Measurements from ENCODE around the gene PRKAG2. TPM values are rescaled to one million over a fixed set of nuclear protein-coding genes. Genes with fewer than 3 reads are reported as not detected.
A peak's percentile ranks its signal among the peaks of the same experiment; 100 is the strongest.

Gene PRKAG2
- total and polyA plus RNA-seq, 4 donors: 3.6 to 25.1 (median 16.8) TPM

DNA sequence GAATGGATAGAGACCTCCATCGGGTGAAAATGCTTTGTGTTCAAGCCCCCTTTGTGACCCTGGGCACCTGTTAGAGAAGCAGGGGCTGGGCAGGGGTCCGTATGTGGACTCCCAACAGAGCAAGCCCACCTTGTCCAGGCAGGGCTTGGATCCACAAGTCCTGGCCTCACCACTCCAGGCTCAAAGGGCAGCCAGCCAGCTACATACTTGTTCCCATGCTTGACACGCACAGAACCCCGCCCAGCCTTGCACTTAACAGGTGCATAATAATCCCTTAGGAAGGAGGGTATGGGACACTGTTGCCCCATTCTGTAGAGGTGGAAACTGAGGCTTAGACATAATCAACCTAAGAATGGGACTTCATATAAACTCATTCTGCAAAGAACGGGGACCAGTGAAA, 160.6 kb downstream of the PRKAG2 start:
- H3K4me1 ChIP-seq (ENCODE audit: control insufficient read depth in 4 of 4, insufficient read depth in 4 of 4, low read length in 3 of 4): peaks cover 28 to 61% (median 42%) of the 10 kb centered on the region in 4 donors
- H3K27me3 ChIP-seq (ENCODE audit: control insufficient read depth in 4 of 4, insufficient read depth in 4 of 4, low read length in 3 of 4): no peaks in the 10 kb centered on the region
- peak overlapping the region in 1 of 2 donors; percentile 55 for H3K9ac ChIP-seq (ENCODE audit: low read depth in 1 of 2, low read length in 2 of 2)
- no peak for DNase-seq (ENCODE audit: low spot score)
- no peak overlapping the region for H3K4me3 ChIP-seq (ENCODE audit: low read depth in 1 of 3, low read length in 3 of 3)
- TF ChIP-seq TAF1 (conservative IDR thresholded peaks at IDR 0.05) (no peak), YY1 (IDR thresholded peaks at IDR 0.05) (no peak), RXRA (IDR thresholded peaks at IDR 0.05) (no peak), SP1 (IDR thresholded peaks at IDR 0.05) (no peak)
- TF ChIP-seq, protein P1, sequence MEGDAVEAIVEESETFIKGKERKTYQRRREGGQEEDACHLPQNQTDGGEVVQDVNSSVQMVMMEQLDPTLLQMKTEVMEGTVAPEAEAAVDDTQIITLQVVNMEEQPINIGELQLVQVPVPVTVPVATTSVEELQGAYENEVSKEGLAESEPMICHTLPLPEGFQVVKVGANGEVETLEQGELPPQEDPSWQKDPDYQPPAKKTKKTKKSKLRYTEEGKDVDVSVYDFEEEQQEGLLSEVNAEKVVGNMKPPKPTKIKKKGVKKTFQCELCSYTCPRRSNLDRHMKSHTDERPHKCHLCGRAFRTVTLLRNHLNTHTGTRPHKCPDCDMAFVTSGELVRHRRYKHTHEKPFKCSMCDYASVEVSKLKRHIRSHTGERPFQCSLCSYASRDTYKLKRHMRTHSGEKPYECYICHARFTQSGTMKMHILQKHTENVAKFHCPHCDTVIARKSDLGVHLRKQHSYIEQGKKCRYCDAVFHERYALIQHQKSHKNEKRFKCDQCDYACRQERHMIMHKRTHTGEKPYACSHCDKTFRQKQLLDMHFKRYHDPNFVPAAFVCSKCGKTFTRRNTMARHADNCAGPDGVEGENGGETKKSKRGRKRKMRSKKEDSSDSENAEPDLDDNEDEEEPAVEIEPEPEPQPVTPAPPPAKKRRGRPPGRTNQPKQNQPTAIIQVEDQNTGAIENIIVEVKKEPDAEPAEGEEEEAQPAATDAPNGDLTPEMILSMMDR (IDR thresholded peaks at IDR 0.05; ENCODE audit: low read depth, low read length, missing input control): no peak
- H3K9me3 ChIP-seq (ENCODE audit: control insufficient read depth in 4 of 4, low read length in 3 of 4): no peaks in the 10 kb centered on the region
- peak overlapping the region; percentile 76 to 92 for H3K27ac ChIP-seq (ENCODE audit: low read depth in 1 of 2, low read length in 2 of 2)
- WGBS: 59% methylated on average over 5 of the region's 5 CpGs
- H3K36me3 ChIP-seq (ENCODE audit: control insufficient read depth in 4 of 4, insufficient read depth in 3 of 4, low read depth in 1 of 4, low read length in 3 of 4): no peaks in the 10 kb centered on the region

- 64% methylated on average over 14 of the region's 14 CpGs for WGBS
- no peak for DNase-seq (ENCODE audit: low spot score)
- TF ChIP-seq YY1 (IDR thresholded peaks at IDR 0.05) (peak; percentile 63), MAX (IDR thresholded peaks at IDR 0.05) (no peak), FOXA1 (IDR thresholded peaks at IDR 0.05) (no peak), ATF3 (IDR thresholded peaks at IDR 0.05) (peak; percentile 39), NR2F2 (IDR thresholded peaks at IDR 0.05) (peak; percentile 62), SP1 (IDR thresholded peaks at IDR 0.05) (peak; percentile 63), HNF4A (conservative IDR thresholded peaks at IDR 0.05) (peak; percentile 78 to 80), RAD21 (IDR thresholded peaks at IDR 0.05) (peak; percentile 30 to 38), RXRA (IDR thresholded peaks at IDR 0.05) (peak; percentile 91), REST (IDR thresholded peaks at IDR 0.05) (peak; percentile 60), JUND (IDR thresholded peaks at IDR 0.05) (peak; percentile 35 to 56), HNF4G (IDR thresholded peaks at IDR 0.05) (peak; percentile 5), GABPA (IDR thresholded peaks at IDR 0.05 in 1 of 2, conservative IDR thresholded peaks at IDR 0.05 in 1 of 2) (peak in 1 of 2 donors; percentile 18)
- TF ChIP-seq, protein P1 (IDR thresholded peaks at IDR 0.05; ENCODE audit: low read depth, low read length, missing input control): no peak
- H3K27ac ChIP-seq (ENCODE audit: low read depth in 1 of 2, low read length in 2 of 2): peak overlapping the region; percentile 76 to 92
- no peaks in the 10 kb centered on the region for H3K36me3 ChIP-seq (ENCODE audit: control insufficient read depth in 4 of 4, insufficient read depth in 3 of 4, low read depth in 1 of 4, low read length in 3 of 4)
- no peak overlapping the region for H3K4me3 ChIP-seq (ENCODE audit: low read depth in 1 of 3, low read length in 3 of 3)
- peak overlapping the region in 1 of 2 donors; percentile 38 for H3K9ac ChIP-seq (ENCODE audit: low read depth in 1 of 2, low read length in 2 of 2)
- no peaks in the 10 kb centered on the region for H3K27me3 ChIP-seq (ENCODE audit: control insufficient read depth in 4 of 4, insufficient read depth in 4 of 4, low read length in 3 of 4)
- H3K4me1 ChIP-seq (ENCODE audit: control insufficient read depth in 4 of 4, insufficient read depth in 4 of 4, low read length in 3 of 4): peaks cover 28 to 62% (median 46%) of the 10 kb centered on the region in 4 donors
- H3K9me3 ChIP-seq (ENCODE audit: control insufficient read depth in 4 of 4, low read length in 3 of 4): no peaks in the 10 kb centered on the region
Observed at GRCh38 chr7:151715666-151716315, 161.1 kb downstream of the PRKAG2 start.
